Astrocyte of the spinal cord (primary cell): Measurements from ENCODE around the gene TP53TG5.

ENCODE experiments used
- DNase-seq: peaks from one replicate; pipeline ENCODE4 v3.0.0; 2011; ENCODE audit warnings: low read depth, low spot score
- H3K4me3 ChIP-seq: 2 replicates; pipeline ENCODE4 v1.5.1; 2011; ENCODE audit warnings: low read depth, mild to moderate bottlenecking, low read length, moderate library complexity
- in situ Hi-C: cut with HindIII; loops from 2 replicates; pipeline ENCODE4 v1.10.0; 2017; ENCODE audit warnings: low sequenced_read_pairs
- TF ChIP-seq, protein P1 (sequence below): IDR thresholded peaks from 2 replicates; pipeline ENCODE4 v1.5.1; 2012; ENCODE audit warnings: low read depth, mild to moderate bottlenecking, low read length, inconsistent platforms

Gene TP53TG5

DNA sequence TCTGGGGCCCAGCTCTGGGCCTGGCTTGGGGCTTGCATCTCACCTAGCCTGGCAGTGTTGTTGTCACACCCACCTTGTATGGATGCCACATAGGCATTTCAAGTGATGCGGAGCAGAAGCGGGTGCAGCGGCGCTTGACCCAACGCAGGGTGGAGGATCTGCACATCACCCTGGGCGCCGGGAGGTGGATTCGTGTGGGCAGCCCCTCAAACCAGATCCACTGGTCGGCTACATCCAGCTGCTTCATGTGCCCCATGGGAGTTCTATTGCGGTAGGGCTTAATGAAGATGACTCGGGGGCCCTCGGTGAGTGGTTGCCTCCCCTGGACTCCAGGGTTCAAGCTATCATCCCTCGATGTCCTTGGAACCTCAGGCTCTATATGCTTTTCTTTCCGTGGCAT lies 3.2 kb downstream of the TP53TG5 start:
- in situ Hi-C loops = no loop called here
- no peak for DNase-seq
- no peak overlapping the region for H3K4me3 ChIP-seq
- TF ChIP-seq, protein P1, sequence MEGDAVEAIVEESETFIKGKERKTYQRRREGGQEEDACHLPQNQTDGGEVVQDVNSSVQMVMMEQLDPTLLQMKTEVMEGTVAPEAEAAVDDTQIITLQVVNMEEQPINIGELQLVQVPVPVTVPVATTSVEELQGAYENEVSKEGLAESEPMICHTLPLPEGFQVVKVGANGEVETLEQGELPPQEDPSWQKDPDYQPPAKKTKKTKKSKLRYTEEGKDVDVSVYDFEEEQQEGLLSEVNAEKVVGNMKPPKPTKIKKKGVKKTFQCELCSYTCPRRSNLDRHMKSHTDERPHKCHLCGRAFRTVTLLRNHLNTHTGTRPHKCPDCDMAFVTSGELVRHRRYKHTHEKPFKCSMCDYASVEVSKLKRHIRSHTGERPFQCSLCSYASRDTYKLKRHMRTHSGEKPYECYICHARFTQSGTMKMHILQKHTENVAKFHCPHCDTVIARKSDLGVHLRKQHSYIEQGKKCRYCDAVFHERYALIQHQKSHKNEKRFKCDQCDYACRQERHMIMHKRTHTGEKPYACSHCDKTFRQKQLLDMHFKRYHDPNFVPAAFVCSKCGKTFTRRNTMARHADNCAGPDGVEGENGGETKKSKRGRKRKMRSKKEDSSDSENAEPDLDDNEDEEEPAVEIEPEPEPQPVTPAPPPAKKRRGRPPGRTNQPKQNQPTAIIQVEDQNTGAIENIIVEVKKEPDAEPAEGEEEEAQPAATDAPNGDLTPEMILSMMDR = no peak

DNA sequence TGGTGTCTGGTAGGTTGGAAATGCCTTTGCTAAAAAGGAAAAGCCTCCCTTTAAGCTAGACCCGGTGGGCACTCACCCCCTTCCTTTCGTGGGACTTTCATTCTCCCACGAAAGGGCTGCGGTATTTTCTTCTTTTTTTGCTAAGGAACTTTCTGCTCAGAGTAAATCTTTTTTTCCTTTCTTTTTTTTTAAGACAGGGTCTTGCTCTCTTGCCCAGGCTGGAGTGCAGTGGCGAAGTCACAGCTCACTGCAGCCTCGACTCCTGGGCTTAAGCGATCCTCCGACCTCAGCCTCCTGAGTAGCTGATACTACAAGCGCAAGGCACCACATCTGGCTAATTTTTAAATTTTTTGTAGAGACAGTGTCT lies 4.0 kb downstream of the TP53TG5 start:
- in situ Hi-C loops = no loop called here
- peak overlapping the region; percentile 44 for H3K4me3 ChIP-seq
- no peak for DNase-seq
- TF ChIP-seq, protein P1 = no peak

GRCh38 chr20:45373353-45374100 lies 4.6 kb downstream of the TP53TG5 start:
- in situ Hi-C loops = no loop called here
- peak; percentile 70 for DNase-seq
- peak overlapping the region; percentile 44 for H3K4me3 ChIP-seq
- TF ChIP-seq, protein P1 = peak; percentile 87

- no peak for DNase-seq
- H3K4me3 ChIP-seq = no peak overlapping the region
- in situ Hi-C loops = no loop called here
- TF ChIP-seq, protein P1 = no peak
Measured at GRCh38 chr20:45372646-45373352, 5.3 kb downstream of the TP53TG5 start.

DNA sequence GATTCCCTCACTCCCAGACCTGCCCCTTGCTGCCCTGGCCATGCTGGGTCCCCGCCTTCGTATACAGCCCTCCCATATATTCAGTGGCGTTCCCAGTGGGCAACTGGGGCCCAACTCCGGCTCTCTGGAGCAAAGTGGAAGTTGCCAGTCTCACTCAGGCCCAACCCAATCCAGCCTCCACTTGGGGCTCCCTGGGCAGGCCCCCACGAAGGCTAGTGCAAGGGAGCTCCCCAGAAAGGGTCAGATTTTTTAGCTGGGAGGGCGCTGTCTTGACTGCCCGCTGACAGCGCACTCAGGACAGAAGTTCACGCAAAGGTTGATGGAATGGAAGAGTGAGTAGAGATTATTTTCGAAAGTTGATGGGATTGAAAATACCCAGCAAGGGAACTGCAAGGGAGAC lies 5.9 kb downstream of the TP53TG5 start:
- TF ChIP-seq, protein P1 = no peak
- no peak overlapping the region for H3K4me3 ChIP-seq
- in situ Hi-C loops = no loop called here
- no peak for DNase-seq

DNA sequence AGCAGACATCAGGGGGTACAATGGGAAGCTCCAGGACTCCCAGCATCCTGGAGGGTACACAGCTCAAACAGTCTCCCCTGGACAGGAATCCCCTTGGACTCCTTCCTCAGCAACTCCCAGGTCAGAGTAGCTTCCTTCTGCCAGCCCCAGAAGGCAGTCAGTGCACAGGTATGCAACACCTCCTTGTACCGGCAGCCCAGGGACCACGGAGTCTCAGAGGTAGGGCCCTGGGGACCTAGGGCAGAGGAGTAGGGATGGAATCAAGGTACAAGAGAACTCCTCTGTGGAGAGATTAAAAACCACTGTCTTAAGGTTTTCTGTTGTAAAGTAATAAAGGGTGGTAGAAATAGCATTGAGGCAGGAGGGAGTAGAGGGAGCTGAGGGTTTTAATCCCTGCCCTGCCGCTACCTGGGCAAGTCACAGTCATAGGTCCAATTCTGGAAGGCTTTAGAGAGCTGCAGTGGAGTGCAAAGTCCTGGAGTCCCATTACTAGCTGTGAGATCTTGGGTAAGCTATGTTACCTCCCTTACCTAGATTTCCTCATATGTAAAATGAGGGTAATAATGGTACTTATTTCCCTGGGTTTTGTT lies 7.5 kb downstream of the TP53TG5 start:
- no peak for DNase-seq
- TF ChIP-seq, protein P1 = no peak
- in situ Hi-C loops = no loop called here
- H3K4me3 ChIP-seq = no peak overlapping the region
